CD4-positive, alpha-beta T cell treated with Interleukin-6 at 100 ng/mL for 8 hours (primary cell): ENCODE measurements around the gene TRIP11.

Experiments
- DNase-seq: peaks from one replicate; pipeline ENCODE4 v3.0.0-alpha.2; 2020; ENCODE audit warnings: mixed read lengths, low spot score

TRIP11 gene

GRCh38 chr14:91953170-91953985 is 86.5 kb downstream of the TRIP11 start:
- DNase-seq = no peak

- DNase-seq = no peak
Measured at GRCh38 chr14:91947475-91948184, 92.2 kb downstream of the TRIP11 start, which contains the start of gene FBLN5. Gene FBLN5, minus strand, starts transcription at chr14:91947694. Its CDS starts 465 bp downstream, at chr14:91947229.

GRCh38 chr14:91946622-91947474 is 93.0 kb downstream of the TRIP11 start:
- DNase-seq = no peak

GRCh38 chr14:91945751-91946621 is 93.9 kb downstream of the TRIP11 start:
- no peak for DNase-seq

- no peak for DNase-seq
Measured at GRCh38 chr14:91942946-91943345, 96.9 kb downstream of the TRIP11 start.

GRCh38 chr14:91942128-91942527 is 97.7 kb downstream of the TRIP11 start:
- DNase-seq = no peak

- DNase-seq = no peak
Measured at GRCh38 chr14:91940209-91940608, 99.7 kb downstream of the TRIP11 start.

GRCh38 chr14:91935586-91935985 is 104.3 kb downstream of the TRIP11 start:
- no peak for DNase-seq

GRCh38 chr14:91934554-91935285 is 105.1 kb downstream of the TRIP11 start:
- no peak for DNase-seq

- no peak for DNase-seq
Measured at GRCh38 chr14:91931478-91932088, 108.3 kb downstream of the TRIP11 start.

- DNase-seq = no peak
Measured at GRCh38 chr14:91929700-91930099, 110.2 kb downstream of the TRIP11 start.

GRCh38 chr14:91927800-91928199 is 112.1 kb downstream of the TRIP11 start:
- no peak for DNase-seq

GRCh38 chr14:91927191-91927590 is 112.7 kb downstream of the TRIP11 start:
- no peak for DNase-seq

- DNase-seq = no peak
Measured at GRCh38 chr14:91926131-91926890, 113.5 kb downstream of the TRIP11 start.

- DNase-seq = no peak
Measured at GRCh38 chr14:91925727-91926121, 114.1 kb downstream of the TRIP11 start.

GRCh38 chr14:91925001-91925726 is 114.7 kb downstream of the TRIP11 start:
- DNase-seq = no peak

- DNase-seq = no peak
Measured at GRCh38 chr14:91920526-91920925, 119.3 kb downstream of the TRIP11 start.

- no peak for DNase-seq
Measured at GRCh38 chr14:91919814-91920213, 120.0 kb downstream of the TRIP11 start.
